D341Med (cell line): ENCODE results near the gene TMEM184B.

ENCODE experiments used
- DNase-seq: peaks from one replicate; pipeline ENCODE4 v3.0.0; 2012; ENCODE audit warnings: low spot score

Gene TMEM184B

DNA sequence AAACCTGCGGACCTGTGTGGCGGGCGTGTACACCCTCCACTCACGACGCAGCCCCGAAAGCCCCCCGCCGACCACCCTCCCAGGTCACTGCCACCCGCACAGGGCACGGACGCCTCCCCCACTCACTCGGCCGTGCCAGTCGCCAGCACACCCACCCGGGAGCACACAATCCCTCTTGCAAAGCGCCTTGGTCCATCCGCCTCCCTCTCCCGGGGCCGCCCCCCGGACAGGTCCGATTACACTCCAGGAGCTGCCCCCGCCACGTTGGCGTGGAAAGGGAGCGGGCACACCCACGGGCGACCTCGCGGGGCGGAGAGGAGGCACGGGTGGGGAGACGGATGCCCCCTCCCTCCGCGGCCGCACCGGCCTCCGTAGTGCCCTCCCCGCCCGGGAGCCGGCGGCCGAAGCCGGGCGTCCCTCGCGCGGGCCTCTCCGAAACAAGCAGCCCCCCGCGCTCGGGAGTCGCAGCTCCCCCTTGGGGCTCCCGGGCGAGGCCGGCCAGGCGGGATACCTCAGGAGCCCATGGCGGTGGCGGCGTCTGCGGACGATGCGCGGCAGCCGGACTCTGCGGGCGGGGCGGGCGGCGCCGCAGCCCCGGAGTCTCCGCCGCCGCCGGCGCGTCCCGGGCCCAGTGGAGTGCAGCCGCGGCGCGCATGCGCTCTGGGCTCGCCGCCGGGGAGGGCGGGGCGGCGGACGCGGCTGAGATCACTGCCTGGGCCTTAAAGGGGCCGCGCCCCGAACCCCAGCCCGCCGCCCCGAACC is at the start of gene TMEM184B:
Gene TMEM184B (minus strand): TSS at position 638 of the 762 bp plus-strand sequence. CDS start 25,049 bp downstream, outside the sequence.
- peak; percentile 100 for DNase-seq

DNA sequence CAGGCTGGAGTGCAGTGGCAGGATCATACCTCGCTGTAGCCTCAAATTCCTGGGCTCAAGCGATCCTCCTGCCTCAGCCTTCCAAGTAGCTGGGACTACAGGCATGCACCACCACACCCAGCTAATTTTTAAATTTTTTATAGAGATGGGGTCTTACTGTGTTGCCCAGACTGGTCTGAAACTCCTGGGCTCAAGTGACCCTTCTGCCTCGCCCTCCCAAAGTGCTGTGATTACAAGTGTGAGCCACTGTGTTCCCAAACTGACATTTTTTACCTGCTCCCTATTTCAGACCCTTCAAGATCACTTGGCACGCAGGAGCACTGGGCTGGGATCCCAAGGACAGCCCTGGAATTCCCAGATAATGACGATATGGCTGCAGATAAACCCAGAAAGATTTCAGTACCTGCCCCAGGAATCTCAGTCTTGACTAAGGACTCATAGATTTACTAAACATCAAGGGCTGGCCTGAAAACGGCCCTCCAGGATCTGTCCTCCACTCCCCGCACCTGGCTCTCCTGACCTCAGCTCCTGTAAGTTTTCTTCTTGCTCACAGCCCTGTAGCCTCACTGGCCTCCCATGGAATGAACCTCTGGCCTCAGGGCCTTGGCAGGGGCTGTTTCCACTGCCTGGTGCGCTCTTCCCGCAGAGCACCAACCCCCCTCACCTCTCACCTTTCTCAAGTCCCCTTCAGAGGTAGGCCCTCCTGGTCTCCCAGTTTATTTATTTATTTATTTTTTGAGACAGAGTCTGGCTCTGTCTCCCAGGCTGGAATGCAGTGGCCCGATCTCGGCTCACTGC is 48.0 kb upstream of the TMEM184B start:
- DNase-seq, result no peak

DNA sequence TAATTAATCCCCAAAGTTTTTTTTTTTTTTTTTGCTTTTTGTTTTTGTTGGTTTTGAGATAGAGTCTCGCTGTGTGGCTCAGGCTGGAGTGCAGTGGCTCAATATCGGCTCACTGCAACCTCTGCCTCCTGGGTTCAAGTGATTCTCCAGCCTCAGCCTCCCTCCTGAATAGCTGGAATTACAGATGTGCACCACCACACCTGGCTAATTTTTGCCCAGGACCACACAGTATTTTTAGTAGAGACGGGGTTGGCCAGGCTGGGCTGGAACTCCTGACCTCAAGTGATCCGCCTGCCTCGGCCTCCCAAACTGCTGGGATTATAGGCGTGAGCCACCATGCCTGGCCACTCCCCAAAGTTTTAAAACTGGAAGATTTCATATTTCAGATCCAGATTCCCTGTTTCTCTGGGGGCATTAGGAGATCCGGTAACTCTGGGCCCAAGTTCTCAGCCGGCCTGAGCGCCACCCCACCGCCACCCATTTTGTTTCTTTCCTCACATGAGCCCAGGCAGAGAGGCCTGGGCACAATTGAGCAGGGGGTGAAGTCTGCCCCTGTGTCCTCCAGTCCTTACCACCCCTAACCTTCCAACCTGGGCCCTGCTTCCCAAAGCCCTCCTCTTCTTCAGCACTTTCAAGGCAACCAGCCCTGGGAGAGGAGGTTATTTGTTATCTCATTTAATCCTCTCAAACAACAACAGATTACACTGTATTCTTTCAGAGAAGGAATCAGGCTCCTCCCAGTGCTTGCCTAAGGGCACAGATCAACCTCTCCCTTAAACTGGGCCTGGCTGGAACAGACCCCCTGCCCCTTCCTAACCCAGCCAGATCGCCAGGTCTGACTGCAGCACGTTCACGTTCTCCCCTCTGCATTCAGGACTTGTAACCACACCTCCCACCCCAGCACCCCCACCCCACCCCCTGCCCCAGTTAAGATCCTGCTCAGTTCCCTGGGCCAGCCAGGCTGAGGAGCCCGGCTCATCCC is 46.3 kb upstream of the TMEM184B start:
- no peak for DNase-seq

DNA sequence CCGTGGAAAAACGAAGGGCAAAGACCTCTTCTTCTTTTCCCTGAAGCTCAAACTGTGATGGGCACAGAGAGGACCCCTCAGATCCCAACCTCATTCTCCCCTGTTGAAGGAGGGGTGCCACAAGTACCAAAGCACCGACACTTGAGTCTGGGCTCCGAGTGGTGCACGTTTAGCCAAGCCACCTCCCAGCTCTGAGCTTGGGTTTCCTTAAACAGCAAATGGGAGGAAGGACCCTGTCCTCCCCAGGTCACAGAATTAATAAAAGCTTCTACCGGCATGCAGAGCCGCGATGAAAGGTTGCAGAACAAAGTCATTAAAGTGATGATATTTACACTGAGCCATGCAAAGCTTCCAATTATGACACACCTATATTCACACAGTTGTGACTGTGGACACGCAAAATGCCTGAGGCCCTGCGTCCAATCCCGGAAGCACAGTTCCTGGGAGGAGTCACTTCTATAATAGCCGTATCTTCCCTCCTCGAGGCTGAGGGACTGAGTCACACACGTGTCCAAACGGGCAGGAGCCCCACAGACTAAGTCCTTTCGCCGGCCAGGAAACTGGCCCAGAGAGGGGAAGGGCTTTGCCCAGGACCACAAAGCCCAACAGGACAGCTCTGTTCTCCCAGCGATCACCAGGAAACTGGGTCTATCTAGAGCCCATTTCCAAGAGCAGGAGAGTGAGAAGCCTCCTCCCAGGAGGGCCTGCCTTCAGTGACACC is 45.3 kb upstream of the TMEM184B start:
- no peak for DNase-seq

DNA sequence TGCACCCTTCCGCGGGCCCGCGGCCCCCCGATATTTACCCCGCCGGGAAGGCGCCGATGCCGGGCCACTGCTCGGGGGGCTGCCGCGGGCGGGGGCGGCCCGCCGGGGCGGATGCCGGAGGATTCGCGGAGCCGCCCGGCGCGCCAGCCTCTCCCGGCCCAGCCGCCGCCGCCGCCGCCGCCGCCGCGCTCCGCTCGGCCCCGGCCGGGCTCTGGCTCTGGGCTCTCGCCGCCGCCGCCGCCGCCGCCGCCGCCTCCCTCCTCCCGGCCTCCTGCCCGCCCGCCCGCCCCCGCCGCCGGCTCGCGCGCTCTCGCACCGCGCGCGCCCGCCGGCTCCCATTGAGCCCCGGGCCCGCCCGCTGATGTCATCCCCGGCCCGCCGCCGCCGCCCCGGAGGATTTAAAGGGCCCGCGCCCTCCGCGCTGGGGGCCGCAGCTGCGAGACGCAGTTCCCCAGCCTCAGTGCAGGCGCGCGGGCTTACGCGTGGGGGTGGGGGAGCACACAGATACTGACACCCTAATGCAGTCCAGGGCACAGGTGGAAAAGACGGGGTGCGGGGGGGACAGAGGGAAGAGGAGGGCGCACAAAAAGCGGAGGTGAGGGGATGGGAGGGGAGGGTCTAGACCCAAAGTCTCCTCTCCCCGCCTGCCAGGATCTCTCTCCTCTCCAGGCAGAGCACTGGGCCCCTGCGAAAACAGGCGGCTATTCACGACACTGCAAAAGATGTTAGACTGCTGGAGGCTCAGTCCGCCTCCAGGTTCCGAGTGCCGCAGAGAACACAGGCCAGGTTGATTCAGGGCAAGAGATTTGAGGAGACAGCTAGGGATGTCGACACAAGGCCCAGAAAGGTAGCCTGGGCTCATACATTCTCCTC is 44.5 kb upstream of the TMEM184B start, which contains the start of gene CSNK1E:
Gene CSNK1E (minus strand): TSS at position 312 of the 873 bp plus-strand sequence. CDS start 3,276 bp downstream, outside the sequence.
- DNase-seq, result peak; percentile 96

DNA sequence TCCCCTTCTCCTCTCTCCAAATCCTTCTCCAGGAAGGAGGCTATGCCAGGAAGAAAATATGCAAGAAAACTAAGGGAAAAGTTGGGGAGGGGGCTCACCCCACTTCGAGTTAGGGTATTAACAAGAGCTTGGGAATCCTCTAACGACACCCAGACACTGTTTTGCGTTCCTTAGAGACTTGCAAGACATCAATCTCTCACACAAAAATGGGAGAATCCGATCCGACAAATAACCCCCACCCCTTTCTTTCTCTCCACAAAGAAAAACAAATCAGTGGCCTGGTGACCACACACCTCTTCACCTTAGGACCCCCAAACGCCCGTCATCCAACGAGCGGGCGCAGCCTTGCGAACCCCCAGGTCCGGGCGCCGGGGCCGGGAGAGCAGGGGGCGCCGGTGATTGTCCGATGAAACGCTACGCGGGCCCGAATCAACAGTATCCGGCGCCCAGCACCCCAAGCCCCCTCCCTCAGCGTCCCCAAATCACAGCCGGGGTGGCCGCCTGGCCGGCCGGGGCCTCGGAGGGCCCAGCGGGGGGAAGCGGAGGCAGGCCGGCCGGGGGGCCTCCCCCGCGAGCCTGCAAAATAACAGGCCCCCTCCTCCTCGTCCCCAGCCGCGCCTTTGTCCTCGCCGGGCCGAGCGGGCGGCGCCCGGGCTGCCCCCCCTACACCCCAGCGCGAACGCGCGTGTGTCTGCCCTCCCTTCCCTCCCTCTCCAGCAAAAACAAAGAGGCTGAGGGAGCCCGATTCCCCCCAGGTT is 43.7 kb upstream of the TMEM184B start:
- DNase-seq, result peak; percentile 85

DNA sequence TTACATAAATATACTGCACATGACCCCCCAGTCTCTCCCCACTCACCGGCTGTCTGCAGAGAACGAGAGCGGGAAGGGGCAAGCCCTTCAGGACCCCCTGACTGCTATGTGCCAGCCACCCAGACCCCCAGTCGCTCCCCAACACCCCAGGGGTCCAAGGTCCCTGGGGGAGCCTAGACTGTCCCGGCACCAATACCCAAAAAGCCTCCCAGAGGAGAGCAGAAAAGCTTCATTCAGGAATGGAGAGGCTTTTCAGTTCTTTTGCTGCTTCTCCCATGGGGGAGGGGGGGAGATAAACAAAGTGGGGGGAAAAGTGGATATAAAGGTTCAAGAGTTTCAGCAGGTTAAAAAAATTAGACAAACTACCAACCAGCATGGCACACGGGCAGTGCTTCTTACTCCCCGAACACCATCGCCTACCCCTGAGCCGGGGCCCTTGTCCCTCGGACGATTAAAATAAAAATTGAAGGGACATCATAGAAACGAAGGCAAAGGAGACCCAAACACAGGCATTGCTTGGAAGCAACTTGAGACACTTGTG is 43.1 kb upstream of the TMEM184B start:
- DNase-seq, result no peak

DNA sequence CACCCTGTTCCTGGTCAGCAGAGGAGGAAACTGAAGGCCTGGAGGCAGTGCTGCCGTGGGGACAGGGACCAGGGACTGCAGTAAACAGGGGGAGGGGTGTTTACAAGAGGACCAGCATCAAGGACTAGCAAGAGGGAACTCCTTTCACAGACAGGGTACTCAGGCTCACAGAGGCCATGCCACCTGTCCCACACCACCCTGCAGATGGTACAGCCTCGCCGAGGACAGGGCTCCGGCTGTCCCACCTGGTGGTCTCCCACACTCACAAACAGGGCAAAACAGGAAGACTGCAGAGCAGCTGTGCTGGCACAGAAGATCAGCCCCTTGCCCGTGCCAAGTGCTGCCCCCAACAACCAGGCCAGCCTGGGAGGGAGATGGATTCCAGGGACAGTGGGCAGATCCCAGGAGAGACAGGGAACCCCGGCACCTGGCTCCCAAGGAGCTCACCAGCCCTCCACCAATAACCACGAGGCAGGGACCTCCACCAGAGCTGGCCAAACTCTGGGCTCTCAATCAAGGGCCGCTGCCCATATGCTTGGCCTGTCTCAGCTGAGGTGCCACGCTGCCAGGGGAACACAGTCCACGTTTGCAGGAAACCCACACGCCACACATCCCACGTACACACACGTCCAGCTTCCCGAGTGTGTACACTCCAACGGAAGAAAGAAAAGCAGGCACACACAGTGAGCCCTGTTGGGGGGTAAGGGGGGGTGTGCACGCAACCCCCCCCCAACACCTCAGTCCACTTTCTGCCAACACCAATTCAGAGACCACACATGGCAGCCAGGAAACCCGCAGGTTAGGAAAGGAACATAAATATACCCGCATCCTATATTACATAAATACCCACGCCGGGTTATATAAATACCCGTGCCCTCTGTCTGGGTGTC is 42.4 kb upstream of the TMEM184B start:
- no peak for DNase-seq

DNA sequence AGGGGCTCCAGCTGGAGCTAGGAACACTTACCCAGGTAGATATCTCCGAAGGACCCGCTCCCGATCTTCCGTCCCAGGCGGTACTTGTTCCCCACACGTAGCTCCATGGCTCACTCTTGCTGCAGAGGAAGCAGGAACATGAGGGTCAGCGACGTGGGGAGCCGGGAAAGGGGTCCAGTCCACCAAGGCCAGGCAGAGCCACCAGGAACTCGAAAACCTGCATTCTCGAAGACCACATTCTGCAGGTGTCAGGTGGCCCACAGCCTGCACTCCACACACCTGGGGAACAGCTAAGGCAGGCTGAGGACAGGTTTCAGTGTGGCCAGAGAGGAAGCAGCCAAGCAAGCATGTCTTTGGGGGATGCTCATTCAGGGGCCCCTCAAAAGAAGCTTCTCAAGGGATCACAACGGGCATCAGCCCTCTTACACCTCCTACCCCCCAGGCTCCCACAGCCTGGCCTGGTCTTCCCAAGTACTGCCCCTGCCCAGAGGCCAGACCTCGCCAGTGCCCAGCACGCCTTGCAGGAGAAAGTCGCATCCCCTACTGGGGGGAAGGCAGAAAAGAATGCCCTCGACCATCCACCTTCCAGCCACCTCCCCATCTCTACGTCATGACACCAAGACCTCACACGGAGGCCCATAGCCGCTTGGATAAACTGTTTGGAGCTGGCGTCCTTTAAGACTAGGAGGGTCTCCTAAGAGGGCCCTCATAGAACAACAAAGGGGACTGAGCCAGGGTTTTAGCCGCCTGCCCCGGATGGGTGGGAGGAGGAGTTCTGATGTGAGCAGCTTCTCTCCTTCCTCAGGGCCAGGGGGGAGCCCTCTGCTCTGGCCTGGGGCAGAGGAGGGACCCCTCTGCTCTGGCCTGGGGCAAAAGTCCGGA is 41.5 kb upstream of the TMEM184B start:
- DNase-seq, result no peak

DNA sequence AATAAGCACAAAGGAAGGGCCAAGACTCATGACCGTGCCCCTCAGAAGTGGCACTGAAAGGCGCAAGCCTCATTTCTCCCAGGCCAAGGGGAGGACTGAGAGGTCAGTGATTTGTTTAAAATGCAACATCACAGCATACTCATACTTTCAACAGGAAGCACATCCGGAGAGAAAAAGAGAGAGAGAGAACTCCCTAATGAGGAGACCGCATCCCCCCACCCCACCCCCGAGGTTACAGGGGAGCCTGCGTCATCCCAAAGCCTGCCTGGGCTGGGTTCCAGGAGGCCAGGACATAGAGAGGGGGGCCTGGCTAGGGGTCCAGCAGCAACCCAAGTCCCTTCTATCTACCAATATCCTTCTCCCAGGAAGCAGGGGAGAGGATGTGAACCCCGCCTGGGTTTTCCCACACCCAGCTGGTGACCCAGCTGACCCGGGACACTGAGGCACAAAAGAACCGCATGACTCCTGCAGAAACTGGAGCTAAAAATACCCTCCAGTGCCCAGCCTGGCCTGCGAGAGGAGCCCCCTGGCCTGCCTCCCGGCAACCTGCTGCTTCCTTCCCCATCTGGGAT is 40.7 kb upstream of the TMEM184B start:
- DNase-seq, result no peak

DNA sequence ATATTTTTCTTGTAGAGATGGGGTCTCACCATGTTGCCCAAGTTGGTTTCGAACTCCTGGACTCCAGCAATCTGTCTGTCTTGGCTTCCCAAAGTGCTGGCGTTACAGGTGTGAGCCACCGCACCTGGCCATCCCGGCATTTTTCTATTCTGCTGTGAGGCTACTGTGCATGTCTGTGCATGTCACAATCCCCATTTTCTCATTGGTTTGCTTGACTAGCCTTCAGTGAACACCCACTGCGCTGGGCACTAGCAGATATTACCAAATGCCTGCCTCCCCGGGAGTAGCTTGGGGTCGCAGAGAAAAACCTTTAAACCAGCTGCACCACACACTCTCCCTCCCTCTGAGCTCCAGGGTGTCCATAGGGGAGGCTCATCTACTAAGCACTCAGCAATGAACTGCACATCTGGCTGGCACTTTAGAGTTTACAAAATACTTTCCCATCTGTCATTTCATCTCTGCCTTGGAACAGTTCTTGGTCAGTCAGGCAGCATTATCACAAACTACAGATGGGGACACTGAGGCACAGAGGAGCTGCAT is 39.5 kb upstream of the TMEM184B start:
- DNase-seq, result no peak

DNA sequence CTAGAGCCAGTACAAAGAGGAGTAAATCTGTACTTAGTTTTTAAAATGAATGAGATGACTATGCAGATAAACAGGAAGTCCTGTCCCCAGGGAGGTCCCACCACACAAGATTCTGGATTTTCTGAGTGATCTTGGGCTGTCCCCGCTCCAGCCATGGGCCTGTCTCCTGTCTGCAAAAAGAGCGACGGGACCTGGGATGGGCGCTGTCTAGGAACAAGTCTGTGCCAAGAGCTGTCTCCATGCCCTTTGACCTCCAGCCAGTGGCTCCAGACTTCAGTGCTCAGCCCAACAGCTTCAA is 38.5 kb upstream of the TMEM184B start:
- no peak for DNase-seq

DNA sequence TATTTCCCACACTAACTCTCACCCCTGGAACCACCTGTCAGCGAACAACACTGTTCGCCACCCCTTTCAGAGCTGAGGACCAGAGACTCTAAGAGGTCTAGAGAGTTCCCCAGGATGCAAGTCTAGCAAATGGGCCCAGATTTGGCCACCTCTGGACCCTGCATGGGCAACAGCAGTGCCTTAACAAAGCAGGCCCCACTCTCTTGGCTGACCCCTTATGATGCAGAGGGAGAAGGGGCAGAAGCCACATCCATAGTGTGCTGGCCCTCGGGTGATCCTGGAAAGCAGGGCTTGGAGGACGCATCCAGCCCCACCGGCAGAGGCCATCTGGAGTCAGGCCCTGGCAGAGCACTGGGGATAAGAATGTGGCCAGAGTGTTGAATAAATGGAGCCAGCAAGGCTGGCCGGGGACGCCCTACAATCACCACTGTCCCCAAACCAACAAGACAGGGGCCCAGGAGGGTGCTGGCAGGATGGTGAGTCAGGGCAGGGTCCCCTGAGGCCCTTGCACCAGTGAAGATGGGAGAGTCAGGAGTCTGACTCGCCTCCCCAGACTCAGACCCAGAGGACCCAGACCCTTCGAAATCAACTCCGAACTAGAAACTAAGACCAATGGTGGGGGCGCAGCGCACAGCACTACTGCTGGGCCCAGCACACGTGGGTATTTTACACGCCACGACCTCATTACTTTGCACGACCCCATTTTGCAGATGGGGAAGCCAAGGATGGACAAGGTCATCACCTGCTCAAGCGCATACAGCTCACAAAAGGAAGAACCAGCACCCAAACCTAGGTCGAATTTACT is 37.9 kb upstream of the TMEM184B start:
- DNase-seq, result no peak

DNA sequence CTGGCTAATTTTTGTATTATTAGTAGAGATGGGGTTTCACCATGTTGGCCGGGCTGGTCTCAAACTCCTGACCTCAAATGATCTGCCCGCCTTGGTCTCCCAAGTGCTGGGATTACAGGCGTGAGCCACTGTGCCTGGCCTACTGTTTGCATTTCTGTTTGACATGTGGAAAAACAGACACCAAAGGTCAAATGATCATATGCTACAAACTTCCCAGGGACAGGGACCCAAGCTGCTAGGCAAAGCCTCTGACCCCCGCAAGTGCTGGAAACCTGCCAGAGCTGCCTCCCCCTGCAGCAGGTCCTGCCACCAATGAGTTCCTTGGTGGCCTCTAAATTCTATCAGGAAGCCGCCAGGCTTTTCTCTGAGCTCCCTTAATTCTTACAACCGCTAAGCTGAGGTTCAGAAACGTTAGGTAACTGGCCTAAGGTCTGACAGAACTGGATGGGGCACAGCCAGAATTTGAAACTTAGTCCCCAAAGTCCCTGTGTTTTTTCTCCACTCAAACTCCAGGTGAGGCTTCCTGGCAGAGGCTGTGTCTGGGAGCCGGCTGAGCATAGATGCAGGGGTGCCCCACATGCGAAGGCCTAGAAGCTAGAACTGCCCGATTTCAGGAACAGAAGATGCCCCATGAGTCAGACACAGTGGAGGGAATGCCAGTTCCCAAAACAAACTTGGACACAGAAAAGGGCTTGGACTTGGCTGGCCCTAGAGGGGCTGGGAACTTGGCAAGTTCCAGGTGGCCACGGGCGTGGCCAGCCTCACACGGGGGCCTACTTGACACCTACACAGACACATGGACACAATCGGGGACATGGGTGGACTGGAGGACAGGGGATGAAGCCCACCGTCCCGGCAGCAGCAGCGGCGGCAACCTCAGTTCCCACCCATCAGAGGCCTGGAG is 37.1 kb upstream of the TMEM184B start:
- DNase-seq, result no peak
